ENCODE data around the gene SULT1C2. TPM values are rescaled to one million over a fixed set of nuclear protein-coding genes. Genes with fewer than 3 reads are reported as not detected.

SULT1C2 gene
- total RNA-seq, 1 experiment from 2014 or later: 1.6 TPM

GRCh38 chr2:108270768-108271506 lies 17.8 kb upstream of the SULT1C2 start:
- H3K9me3 ChIP-seq (ENCODE audit: control insufficient read depth, low read depth, low read length): no peaks in the 10 kb centered on the region
- no peaks in the 10 kb centered on the region for H4K20me1 ChIP-seq (ENCODE audit: control insufficient read depth, insufficient read depth, insufficient read length)
- H3K79me2 ChIP-seq (ENCODE audit: insufficient read depth, low read length): no peaks in the 10 kb centered on the region
- H2AK5ac ChIP-seq (ENCODE audit: insufficient read length, low read length): no peak overlapping the region
- no peak overlapping the region for H3K56ac ChIP-seq (ENCODE audit: insufficient read length, low read depth, low read length)
- Mint-ChIP-seq H3K27ac (0 out of 7 replicates have a peak overlapping the region, but pooled peaks of 1 of the 3 experiments have one; percentile 38), H3K27me3 (ENCODE audit: low read depth) (no peaks in the 10 kb centered on the region; the same call in 1 of the 2 replicates), H3K4me1 (peaks cover 0 to 6% of the 10 kb centered on the region in 2 experiments; a peak in 2 of 4 replicates), H3K4me3 (no peak overlapping the region), H3K36me3 (ENCODE audit: insufficient read depth in 1 of 3, low read depth in 3 of 3) (no peaks in the 10 kb centered on the region), H3K9me3 (no peaks in the 10 kb centered on the region)
- H3K79me1 ChIP-seq (ENCODE audit: insufficient read depth, low read depth, low read length, poor library complexity, severe bottlenecking): no peaks in the 10 kb centered on the region
- H2BK120ac ChIP-seq (ENCODE audit: low read depth, low read length, poor library complexity, severe bottlenecking): no peak overlapping the region
- no peak overlapping the region for H2BK12ac ChIP-seq (ENCODE audit: insufficient read length, low read depth, low read length)
- no peak overlapping the region for H2BK15ac ChIP-seq (ENCODE audit: low read depth, low read length)
- no peak overlapping the region for H3K4ac ChIP-seq (ENCODE audit: low read depth, low read length)
- H4K5ac ChIP-seq (ENCODE audit: insufficient read length, low read depth, low read length): no peak overlapping the region
- no peak for DNase-seq
- H3K23ac ChIP-seq (ENCODE audit: insufficient read length, low read depth, low read length): no peak overlapping the region
- no peak overlapping the region for H3T11ph ChIP-seq (ENCODE audit: low read length)
- no peak overlapping the region for H4K91ac ChIP-seq (ENCODE audit: insufficient read length, low read depth, low read length)
- no peak overlapping the region for H2BK20ac ChIP-seq (ENCODE audit: low read depth, low read length, poor library complexity, severe bottlenecking)
- no peaks in the 10 kb centered on the region for H3K27me3 ChIP-seq (ENCODE audit: insufficient read depth, low read length)
- H2BK5ac ChIP-seq (ENCODE audit: insufficient read length, low read length): no peak overlapping the region
- H3K27ac ChIP-seq (ENCODE audit: insufficient read length, low read depth, low read length): no peak overlapping the region
- H3K4me2 ChIP-seq (ENCODE audit: insufficient read depth, insufficient read length, low read length): no peak overlapping the region
- H3K18ac ChIP-seq (ENCODE audit: insufficient read length, low read depth, low read length): no peak overlapping the region
- H3K9ac ChIP-seq (ENCODE audit: extremely low read depth, insufficient read length, low read length): no peak overlapping the region
- no peaks in the 10 kb centered on the region for H3K4me1 ChIP-seq (ENCODE audit: insufficient read depth, low read length)
- no peak for TF ChIP-seq CTCF (conservative IDR thresholded peaks at IDR 0.05)
- WGBS (ENCODE audit: extremely low coverage, insufficient read length, low lambda C conversion rate): no CpG with 5 or more reads among the region's 5 CpGs
- no peak overlapping the region for H2AFZ ChIP-seq (ENCODE audit: low read length)
- no peaks in the 10 kb centered on the region for H3K23me2 ChIP-seq (ENCODE audit: insufficient read length, low read depth, low read length, poor library complexity, severe bottlenecking)
- H3K14ac ChIP-seq (ENCODE audit: insufficient read depth, low read length): no peak overlapping the region
- no peak overlapping the region for H4K8ac ChIP-seq (replicated peaks; ENCODE audit: insufficient read length, low read depth, low read length)

Data from H9 (cell line).